KBM-7 (cell line): Measurements from ENCODE around the gene SDHC.
"Not testable (repeated sequence)": the region's sequence is repeated elsewhere in the genome, so short reads cannot be mapped to it uniquely, and the experiment has no call there.

Experiments used
- DNase-seq: peaks from one replicate; pipeline ENCODE4 v3.0.0-alpha.2; 2015
- in situ Hi-C: fragments of 300-500 bp; cut with MboI; formaldehyde crosslinking; loops from 2 replicates; pipeline ENCODE4 v1.14.3; 2020; ENCODE audit warnings: low sequenced_read_pairs, low pct_unique_long_range_greater_than_20kb, mixed read lengths

The SDHC gene

DNA sequence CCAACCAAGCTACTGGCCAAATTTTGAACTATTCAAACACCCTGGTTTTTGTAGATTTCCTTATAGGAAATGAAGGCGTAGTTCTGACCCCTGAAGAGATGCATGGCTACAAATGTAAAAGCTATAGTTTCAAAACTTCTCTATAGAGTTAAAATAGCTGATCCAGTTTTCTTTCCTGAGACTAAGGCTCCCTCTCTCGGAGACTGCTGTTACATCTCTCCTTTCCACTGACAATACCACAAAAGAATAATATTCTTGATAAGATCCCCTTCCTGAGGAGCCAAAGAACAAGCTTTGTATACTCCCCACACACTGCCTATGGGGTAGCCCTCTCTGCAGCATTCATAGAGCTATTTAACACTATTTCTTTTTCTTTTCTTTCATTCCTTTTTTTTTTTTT lies 60.2 kb downstream of the SDHC start:
- in situ Hi-C loops = no loop called here

GRCh38 chr1:161378014-161378413 lies 63.8 kb downstream of the SDHC start:
- no peak for DNase-seq
- in situ Hi-C loops = loop anchor here (25.0 kb wide), 1 partner anchor 191 kb away; the partner anchor contains the start of genes ADAMTS4 and B4GALT3

More for the DNA sequence above, 60.2 kb downstream of the SDHC start:
- peak; percentile 68 for DNase-seq

- no peak for DNase-seq
- in situ Hi-C loops = loop anchor here (25.0 kb wide), 1 partner anchor 192 kb away; the partner anchor contains the start of genes ADAMTS4 and B4GALT3
These were observed 64.9 kb downstream of the SDHC start for GRCh38 chr1:161379071-161379470.

DNA sequence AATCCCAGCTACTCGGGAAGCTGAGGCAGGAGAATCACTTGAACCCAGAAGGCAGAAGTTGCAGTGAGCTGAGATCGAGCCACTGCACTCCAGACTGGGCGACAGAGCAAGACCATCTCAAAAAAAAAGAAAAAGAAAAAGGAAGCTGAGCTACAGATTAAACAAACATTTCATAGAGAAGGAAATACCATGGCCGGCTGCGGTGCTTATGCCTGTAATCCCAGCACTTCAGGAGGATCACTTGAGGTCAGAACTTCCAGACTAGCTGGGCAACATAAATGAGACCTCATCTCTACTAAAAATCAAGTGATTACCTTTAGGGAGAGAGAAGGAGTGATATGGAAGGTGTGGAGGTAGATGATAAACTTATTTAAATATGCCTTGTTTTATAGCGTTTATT lies 67.5 kb downstream of the SDHC start:
- in situ Hi-C loops = loop anchor here (25.0 kb wide), 1 partner anchor 194 kb away; the partner anchor contains the start of genes ADAMTS4 and B4GALT3
- DNase-seq = no peak

DNA sequence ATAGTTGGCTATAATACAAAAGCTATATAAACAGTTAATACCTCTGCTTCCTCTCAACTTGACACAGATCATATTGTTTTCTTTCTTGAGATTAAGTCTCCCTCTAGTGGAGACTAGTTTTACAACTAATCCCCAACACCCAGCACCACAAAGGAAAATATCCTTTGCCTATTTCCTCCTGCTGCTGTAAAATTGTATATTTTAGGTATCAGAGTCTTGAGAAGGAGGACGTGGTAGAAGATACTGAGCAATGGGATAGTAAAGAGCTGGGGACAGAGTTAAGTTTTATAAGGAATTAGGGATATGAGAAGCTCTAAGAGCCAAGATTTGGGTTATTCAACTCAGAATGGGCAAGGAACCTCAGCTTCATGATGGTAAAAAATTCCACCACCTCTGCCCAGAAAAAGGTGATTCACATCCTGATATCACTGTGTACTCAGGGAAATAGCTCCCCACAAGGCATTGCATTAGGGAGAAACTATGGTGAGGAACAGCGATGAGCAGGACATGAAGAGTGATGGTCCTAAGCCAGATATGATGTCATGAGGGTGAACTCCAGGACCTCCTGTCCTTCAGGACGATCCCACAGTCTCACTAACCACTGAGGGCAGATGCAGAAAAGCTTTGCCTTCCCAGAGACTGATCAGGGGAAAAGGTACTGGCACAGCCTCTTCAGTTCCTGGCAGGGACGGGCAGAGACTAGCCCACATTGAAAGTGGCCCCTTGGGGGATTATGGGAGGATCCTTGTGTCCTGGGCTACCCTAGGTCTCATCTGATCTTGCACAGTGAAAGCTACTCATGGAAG lies 68.2 kb downstream of the SDHC start:
- in situ Hi-C loops = loop anchor here (25.0 kb wide), 1 partner anchor 195 kb away; the partner anchor contains the start of genes ADAMTS4 and B4GALT3
- DNase-seq = peak; percentile 86

GRCh38 chr1:161388639-161389038 lies 74.5 kb downstream of the SDHC start:
- in situ Hi-C loops = loop anchor here (25.0 kb wide), 1 partner anchor 201 kb away; the partner anchor contains the start of genes ADAMTS4 and B4GALT3

DNA sequence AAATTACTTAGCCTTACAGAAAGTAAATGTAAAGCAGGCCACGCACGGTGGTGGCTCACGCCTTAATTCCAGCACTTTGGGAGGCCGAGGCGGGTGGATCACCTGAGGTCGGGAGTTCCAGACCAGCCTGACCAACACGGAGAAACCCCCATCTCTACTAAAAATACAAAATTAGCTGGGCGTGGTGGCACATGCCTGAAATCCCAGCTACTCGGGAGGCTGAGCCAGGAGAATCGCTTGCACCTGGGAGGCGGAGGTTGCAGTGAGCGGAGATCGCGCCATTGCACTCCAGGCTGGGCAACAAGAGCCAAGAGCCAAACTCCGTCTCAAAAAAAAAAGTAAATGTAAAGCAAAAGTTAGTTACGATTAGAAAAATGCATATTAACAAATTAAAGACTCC lies 75.0 kb downstream of the SDHC start:
- in situ Hi-C loops = loop anchor here (25.0 kb wide), 1 partner anchor 202 kb away; the partner anchor contains the start of genes ADAMTS4 and B4GALT3
- DNase-seq = not testable (repeated sequence)

More at GRCh38 chr1:161388639-161389038, 74.5 kb downstream of the SDHC start:
- DNase-seq = no peak

DNA sequence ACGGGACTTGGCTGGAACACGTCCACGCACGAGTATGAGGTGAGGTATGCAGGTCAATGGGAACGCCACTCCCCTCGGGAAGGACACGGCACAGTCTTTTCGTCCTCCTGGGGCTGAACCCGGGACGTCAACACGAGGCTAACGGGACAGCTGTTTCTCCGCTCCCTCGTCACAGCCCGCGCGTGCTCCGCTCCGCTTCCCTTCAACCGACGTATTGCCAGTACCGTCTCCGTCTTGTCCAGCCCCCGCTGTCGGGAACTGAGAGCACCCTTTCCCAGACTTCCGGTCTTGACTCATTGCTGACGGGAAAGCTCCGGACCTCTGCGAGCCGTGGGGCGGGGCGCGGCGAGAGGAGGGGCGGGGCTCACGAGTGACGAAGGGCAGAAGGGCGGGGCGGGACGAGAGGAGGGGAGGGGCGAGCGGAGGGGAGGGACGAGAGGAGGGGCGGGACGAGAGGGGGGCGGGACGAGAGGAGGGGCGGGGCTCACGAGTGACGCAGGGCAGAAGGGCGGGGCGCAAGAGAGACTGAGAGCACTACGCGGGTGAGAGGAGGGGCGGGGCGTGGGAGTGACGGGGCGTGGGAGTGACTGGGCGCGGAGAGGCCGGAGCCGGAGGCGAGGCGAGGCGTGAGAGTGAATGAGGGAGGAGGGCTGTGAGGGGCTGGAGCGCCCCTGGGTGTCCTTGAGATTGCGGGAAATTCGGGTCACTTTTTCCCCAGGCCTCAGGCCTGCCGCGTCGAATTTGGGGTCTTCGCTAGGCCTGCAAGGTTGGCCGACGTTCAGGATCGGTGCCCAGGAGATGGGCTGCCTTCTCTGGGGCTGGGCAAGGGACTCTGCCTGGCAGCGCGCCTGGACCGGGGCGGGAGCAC lies 75.7 kb downstream of the SDHC start:
- in situ Hi-C loops = loop anchor here (25.0 kb wide), 1 partner anchor 203 kb away; the partner anchor contains the start of genes ADAMTS4 and B4GALT3
- DNase-seq = peak; percentile 84

DNA sequence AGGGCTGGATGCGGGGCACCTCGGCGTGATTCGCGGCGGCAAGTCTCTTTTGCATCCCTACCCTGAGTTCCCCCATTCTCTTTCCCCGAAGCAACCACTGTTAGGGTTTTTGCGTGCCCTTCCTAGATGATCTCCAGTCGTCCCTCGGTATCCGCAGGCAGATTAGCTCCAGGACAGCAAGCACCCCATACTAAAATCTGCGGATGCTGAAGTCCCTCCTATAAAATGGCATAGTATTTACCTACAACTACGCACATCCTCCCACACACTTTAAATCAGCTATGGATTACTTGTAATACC lies 76.3 kb downstream of the SDHC start:
- no peak for DNase-seq

DNA sequence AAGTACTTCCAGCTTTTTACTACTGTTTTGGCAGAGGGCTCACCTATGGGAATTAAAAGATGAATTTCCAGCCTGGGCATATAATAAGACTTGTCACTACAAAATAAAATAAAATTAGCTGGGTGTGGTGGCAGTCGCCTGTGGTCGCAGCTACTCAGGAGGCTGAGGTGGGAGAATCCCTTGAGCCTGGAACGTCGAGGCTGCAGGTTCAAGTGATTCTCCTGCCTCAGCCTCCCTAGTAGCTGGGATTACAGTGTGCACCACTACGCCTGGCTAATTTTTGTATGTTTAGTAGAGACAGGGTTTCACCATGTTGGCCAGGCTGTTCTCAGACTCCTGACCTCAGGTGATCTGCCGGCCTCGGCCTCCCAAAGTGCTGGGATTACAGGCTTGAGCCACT lies 77.0 kb downstream of the SDHC start:
- DNase-seq = not testable (repeated sequence)
- in situ Hi-C loops = loop anchor here (25.0 kb wide), 1 partner anchor 204 kb away; the partner anchor contains the start of genes ADAMTS4 and B4GALT3

More for the DNA sequence above, 76.3 kb downstream of the SDHC start:
- in situ Hi-C loops = loop anchor here (25.0 kb wide), 1 partner anchor 203 kb away; the partner anchor contains the start of genes ADAMTS4 and B4GALT3

GRCh38 chr1:161391611-161392010 lies 77.4 kb downstream of the SDHC start:
- DNase-seq = no peak
- in situ Hi-C loops = loop anchor here (25.0 kb wide), 1 partner anchor 204 kb away; the partner anchor contains the start of genes ADAMTS4 and B4GALT3

GRCh38 chr1:161393151-161393550 lies 79.0 kb downstream of the SDHC start:
- in situ Hi-C loops = loop anchor here (25.0 kb wide), 1 partner anchor 206 kb away; the partner anchor contains the start of genes ADAMTS4 and B4GALT3
- DNase-seq = no peak

GRCh38 chr1:161397038-161397437 lies 82.9 kb downstream of the SDHC start:
- not testable (repeated sequence) for DNase-seq
- in situ Hi-C loops = loop anchor here (25.0 kb wide), 1 partner anchor 210 kb away; the partner anchor contains the start of genes ADAMTS4 and B4GALT3

GRCh38 chr1:161398900-161399256 lies 84.7 kb downstream of the SDHC start:
- in situ Hi-C loops = loop anchor here (25.0 kb wide), 1 partner anchor 212 kb away; the partner anchor contains the start of genes ADAMTS4 and B4GALT3
- no peak for DNase-seq

- in situ Hi-C loops = loop anchor here (25.0 kb wide), 1 partner anchor 212 kb away; the partner anchor contains the start of genes ADAMTS4 and B4GALT3
- peak; percentile 97 for DNase-seq
These were observed 85.2 kb downstream of the SDHC start for GRCh38 chr1:161399257-161399998.

- DNase-seq = no peak
- in situ Hi-C loops = no loop called here
These were observed 88.3 kb downstream of the SDHC start for GRCh38 chr1:161402446-161402845.

DNA sequence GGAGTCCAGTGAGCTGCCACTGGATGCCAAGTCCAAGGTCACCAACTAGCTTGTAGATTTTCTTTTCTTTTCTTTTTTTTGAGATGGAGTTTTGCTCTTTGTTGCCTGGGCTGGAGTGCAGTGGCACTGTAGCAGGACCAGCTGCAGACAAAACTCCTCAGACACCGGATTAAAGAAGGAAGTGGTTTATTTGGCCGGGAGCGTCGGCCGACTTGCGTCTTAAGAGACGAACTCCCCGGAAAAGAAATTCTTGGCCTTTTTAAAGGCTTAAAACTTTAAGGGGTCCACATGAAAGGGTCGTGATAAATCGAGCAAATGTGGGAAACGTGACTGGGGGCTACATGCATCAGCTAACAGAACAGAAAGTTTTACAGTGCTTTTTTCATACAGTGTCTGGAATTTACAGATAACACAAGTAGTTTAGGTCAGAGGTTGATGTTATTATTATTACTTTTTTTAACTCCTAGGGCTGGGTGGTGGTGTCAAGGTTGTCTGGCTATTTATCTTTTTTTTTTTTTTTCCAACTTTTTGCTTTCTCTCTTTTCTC lies 89.9 kb downstream of the SDHC start:
- no peak for DNase-seq
- in situ Hi-C loops = no loop called here

- DNase-seq, in situ Hi-C loops: not testable (repeated sequence)
These were observed 92.4 kb downstream of the SDHC start for GRCh38 chr1:161406551-161406950.
